Measurements from ENCODE around the gene INPP5D.

The INPP5D gene

DNA sequence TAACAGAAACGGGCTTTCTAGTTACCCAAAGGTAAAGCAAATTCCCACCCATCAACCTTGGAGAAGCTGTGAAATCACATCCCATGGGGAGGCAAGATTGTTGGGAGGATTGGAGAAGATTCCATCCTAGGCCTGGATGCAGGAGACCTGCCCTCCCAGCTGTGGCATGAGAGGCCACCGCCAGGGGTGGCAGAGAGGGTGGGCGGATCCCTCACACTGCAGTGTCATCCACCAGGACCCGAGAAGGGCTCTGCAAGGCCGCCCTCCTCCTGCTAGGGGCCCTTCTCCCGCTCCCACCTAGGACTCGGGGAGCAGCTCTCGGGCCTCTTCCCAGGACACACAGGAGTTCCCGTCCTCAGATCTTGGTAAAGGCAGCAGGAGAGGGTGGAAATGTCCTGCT, 175.8 kb downstream of the INPP5D start:
- H3K36me3 ChIP-seq = no peaks in the 10 kb centered on the region
- no peaks in the 10 kb centered on the region for H3K27me3 ChIP-seq
- H3K9me3 ChIP-seq (replicated peaks in 1 of 11) = no peaks in the 10 kb centered on the region
- TF ChIP-seq Cebpa-rat (IDR thresholded peaks at IDR 0.05) = no peak
- peaks cover 6 to 68% (median 13%) of the 10 kb centered on the region in 10 experiments for H3K4me1 ChIP-seq
- H3K4me2 ChIP-seq = peak overlapping the region in 2 of 11 experiments; percentile 21 to 24; a peak in 3 of 22 replicates
- H3K4me3 ChIP-seq = no peak overlapping the region
- no peaks in the 10 kb centered on the region for H4K20me1 ChIP-seq
- no peak overlapping the region for H3K27ac ChIP-seq
- no peak overlapping the region for H3K9ac ChIP-seq

- no peaks in the 10 kb centered on the region for H3K36me3 ChIP-seq
- H3K9me3 ChIP-seq (replicated peaks in 1 of 11) = no peaks in the 10 kb centered on the region
- no peak overlapping the region for H3K4me3 ChIP-seq
- TF ChIP-seq Cebpa-rat (IDR thresholded peaks at IDR 0.05) = no peak
- H3K4me2 ChIP-seq = peak overlapping the region in 3 of 11 experiments; percentile 29 to 45 (median 35); a peak in 4 of 22 replicates
- H3K27ac ChIP-seq = no peak overlapping the region
- H3K9ac ChIP-seq = no peak overlapping the region
- peaks cover 10 to 69% (median 22%) of the 10 kb centered on the region in 10 experiments for H3K4me1 ChIP-seq
- no peaks in the 10 kb centered on the region for H3K27me3 ChIP-seq
- H4K20me1 ChIP-seq = no peaks in the 10 kb centered on the region
These were observed 176.9 kb downstream of the INPP5D start for GRCh38 chr2:233236820-233237589.

- no peaks in the 10 kb centered on the region for H4K20me1 ChIP-seq
- no peak for TF ChIP-seq Cebpa-rat (IDR thresholded peaks at IDR 0.05)
- H3K4me1 ChIP-seq = peaks cover 12 to 82% (median 49%) of the 10 kb centered on the region in 10 experiments
- no peaks in the 10 kb centered on the region for H3K36me3 ChIP-seq
- H3K27ac ChIP-seq = peak overlapping the region in 2 of 11 experiments; percentile 2 to 68; a peak in 2 of 22 replicates
- no peaks in the 10 kb centered on the region for H3K9me3 ChIP-seq (replicated peaks in 1 of 11)
- 0 out of 22 replicates have a peak overlapping the region, but pooled peaks of 3 of the 11 experiments have one; percentile 8 to 32 (median 9) for H3K9ac ChIP-seq
- no peak overlapping the region for H3K4me3 ChIP-seq
- H3K4me2 ChIP-seq = peak overlapping the region; percentile 9 to 94 (median 45); a peak in 17 of 22 replicates
- H3K27me3 ChIP-seq = no peaks in the 10 kb centered on the region
These were observed 180.8 kb downstream of the INPP5D start for GRCh38 chr2:233240897-233241296.

GRCh38 chr2:233241803-233242202, 181.7 kb downstream of the INPP5D start:
- Histone ChIP-seq H3K9ac (peak overlapping the region in 3 of 11 experiments; percentile 44 to 64 (median 61); a peak in 7 of 22 replicates), H3K4me1 (peaks cover 12 to 81% (median 49%) of the 10 kb centered on the region in 10 experiments), H3K9me3 (replicated peaks in 1 of 11) (no peaks in the 10 kb centered on the region), H3K4me3 (peak overlapping the region in 3 of 10 experiments; percentile 11 to 50 (median 31); a peak in 3 of 20 replicates), H3K27ac (peak overlapping the region in 7 of 11 experiments; percentile 36 to 80 (median 60); a peak in 14 of 22 replicates), H4K20me1 (no peaks in the 10 kb centered on the region), H3K36me3 (no peaks in the 10 kb centered on the region), H3K4me2 (peak overlapping the region in 8 of 11 experiments; percentile 43 to 94 (median 82); a peak in 14 of 22 replicates), H3K27me3 (no peaks in the 10 kb centered on the region)
- no peak for TF ChIP-seq Cebpa-rat (IDR thresholded peaks at IDR 0.05)

- H3K27ac ChIP-seq = peak overlapping the region in 7 of 11 experiments; percentile 36 to 80 (median 60); a peak in 13 of 22 replicates
These were observed 182.2 kb downstream of the INPP5D start for GRCh38 chr2:233242231-233242927.

GRCh38 chr2:233243348-233243747, 183.2 kb downstream of the INPP5D start:
- no peak for TF ChIP-seq Cebpa-rat (IDR thresholded peaks at IDR 0.05)
- no peak overlapping the region for H3K4me3 ChIP-seq
- peaks cover 12 to 94% (median 62%) of the 10 kb centered on the region in 10 experiments for H3K4me1 ChIP-seq
- no peaks in the 10 kb centered on the region for H3K36me3 ChIP-seq
- H4K20me1 ChIP-seq = no peaks in the 10 kb centered on the region
- H3K27ac ChIP-seq = peak overlapping the region in 8 of 11 experiments; percentile 1 to 80 (median 54); a peak in 13 of 22 replicates
- H3K9me3 ChIP-seq (replicated peaks in 1 of 11) = no peaks in the 10 kb centered on the region
- no peaks in the 10 kb centered on the region for H3K27me3 ChIP-seq
- H3K4me2 ChIP-seq = peak overlapping the region in 9 of 11 experiments; percentile 5 to 94 (median 77); a peak in 15 of 22 replicates
- H3K9ac ChIP-seq = peak overlapping the region in 3 of 11 experiments; percentile 24 to 44 (median 44); a peak in 4 of 22 replicates

More at GRCh38 chr2:233242231-233242927, 182.2 kb downstream of the INPP5D start:
- peak overlapping the region in 9 of 11 experiments; percentile 8 to 94 (median 77); a peak in 15 of 22 replicates for H3K4me2 ChIP-seq
- H3K4me1 ChIP-seq = peaks cover 12 to 84% (median 54%) of the 10 kb centered on the region in 10 experiments
- no peaks in the 10 kb centered on the region for H3K36me3 ChIP-seq
- no peaks in the 10 kb centered on the region for H3K9me3 ChIP-seq (replicated peaks in 1 of 11)
- H3K27me3 ChIP-seq = no peaks in the 10 kb centered on the region
- peak overlapping the region in 3 of 10 experiments; percentile 11 to 50 (median 31); a peak in 5 of 20 replicates for H3K4me3 ChIP-seq
- no peaks in the 10 kb centered on the region for H4K20me1 ChIP-seq
- TF ChIP-seq Cebpa-rat (IDR thresholded peaks at IDR 0.05) = no peak
- H3K9ac ChIP-seq = peak overlapping the region in 4 of 11 experiments; percentile 39 to 64 (median 52); a peak in 7 of 22 replicates

- TF ChIP-seq Cebpa-rat (IDR thresholded peaks at IDR 0.05) = no peak
- no peaks in the 10 kb centered on the region for H3K36me3 ChIP-seq
- H3K4me3 ChIP-seq = no peak overlapping the region
- peak overlapping the region in 7 of 11 experiments; percentile 65 to 94 (median 88); a peak in 11 of 22 replicates for H3K4me2 ChIP-seq
- H3K9ac ChIP-seq = 0 out of 22 replicates have a peak overlapping the region, but pooled peaks of 1 of the 11 experiments have one; percentile 2
- H4K20me1 ChIP-seq = no peaks in the 10 kb centered on the region
- H3K4me1 ChIP-seq = peaks cover 6 to 97% (median 63%) of the 10 kb centered on the region in 10 experiments; a peak in 19 of 20 replicates
- peak overlapping the region in 1 of 11 experiments; percentile 46; a peak in 1 of 22 replicates for H3K27ac ChIP-seq
- no peaks in the 10 kb centered on the region for H3K9me3 ChIP-seq (replicated peaks in 1 of 11)
- no peaks in the 10 kb centered on the region for H3K27me3 ChIP-seq
These were observed 184.7 kb downstream of the INPP5D start for GRCh38 chr2:233244818-233245217.

DNA sequence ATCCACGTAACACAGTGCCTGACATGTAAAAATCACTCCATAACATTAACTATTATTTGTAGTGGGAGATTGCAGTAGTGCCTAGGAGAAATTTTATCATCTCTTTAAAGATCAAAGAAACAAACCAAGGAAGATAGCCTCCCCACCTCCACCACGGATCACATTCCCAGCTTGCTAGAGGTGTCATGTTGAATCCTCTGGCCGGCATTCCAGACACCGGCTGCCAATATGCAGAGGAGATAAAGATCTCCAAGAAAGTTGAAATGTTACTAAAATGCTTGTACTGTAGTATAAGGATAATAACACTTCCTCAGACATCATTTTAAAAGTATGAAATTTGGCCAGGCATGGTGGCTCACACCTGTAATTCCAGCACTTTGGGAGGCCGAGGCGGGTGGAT, 185.3 kb downstream of the INPP5D start:
- Histone ChIP-seq H3K4me1 (peaks cover 6 to 97% (median 64%) of the 10 kb centered on the region in 10 experiments; a peak in 19 of 20 replicates), H3K4me2 (no peak overlapping the region), H3K27me3 (no peaks in the 10 kb centered on the region), H3K9ac (no peak overlapping the region), H3K4me3 (no peak overlapping the region), H3K36me3 (no peaks in the 10 kb centered on the region), H4K20me1 (no peaks in the 10 kb centered on the region), H3K27ac (no peak overlapping the region), H3K9me3 (replicated peaks in 1 of 11) (no peaks in the 10 kb centered on the region)
- TF ChIP-seq Cebpa-rat (IDR thresholded peaks at IDR 0.05) = no peak

All from BLaER1 treated with 17β-estradiol and CSF1 and Interleukin-3, amounts not matched to agents 10 nM and 100 nM (cell line).